GM20000 (cell line): Measurements from ENCODE around the gene RNF34.

Experiments
- DNase-seq: peaks from one replicate; pipeline ENCODE4 v3.0.0; 2012; ENCODE audit warnings: low spot score
- TF ChIP-seq, protein P1 (sequence below): IDR thresholded peaks from 2 replicates; pipeline ENCODE4 v1.5.1; 2012; ENCODE audit warnings: mild to moderate bottlenecking, control low read depth; ENCODE audit errors: extremely low read depth, missing control alignments

Gene RNF34

GRCh38 chr12:121405211-121405610 lies 5.3 kb downstream of the RNF34 start:
- TF ChIP-seq, protein P1, sequence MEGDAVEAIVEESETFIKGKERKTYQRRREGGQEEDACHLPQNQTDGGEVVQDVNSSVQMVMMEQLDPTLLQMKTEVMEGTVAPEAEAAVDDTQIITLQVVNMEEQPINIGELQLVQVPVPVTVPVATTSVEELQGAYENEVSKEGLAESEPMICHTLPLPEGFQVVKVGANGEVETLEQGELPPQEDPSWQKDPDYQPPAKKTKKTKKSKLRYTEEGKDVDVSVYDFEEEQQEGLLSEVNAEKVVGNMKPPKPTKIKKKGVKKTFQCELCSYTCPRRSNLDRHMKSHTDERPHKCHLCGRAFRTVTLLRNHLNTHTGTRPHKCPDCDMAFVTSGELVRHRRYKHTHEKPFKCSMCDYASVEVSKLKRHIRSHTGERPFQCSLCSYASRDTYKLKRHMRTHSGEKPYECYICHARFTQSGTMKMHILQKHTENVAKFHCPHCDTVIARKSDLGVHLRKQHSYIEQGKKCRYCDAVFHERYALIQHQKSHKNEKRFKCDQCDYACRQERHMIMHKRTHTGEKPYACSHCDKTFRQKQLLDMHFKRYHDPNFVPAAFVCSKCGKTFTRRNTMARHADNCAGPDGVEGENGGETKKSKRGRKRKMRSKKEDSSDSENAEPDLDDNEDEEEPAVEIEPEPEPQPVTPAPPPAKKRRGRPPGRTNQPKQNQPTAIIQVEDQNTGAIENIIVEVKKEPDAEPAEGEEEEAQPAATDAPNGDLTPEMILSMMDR = no peak
- no peak for DNase-seq

DNA sequence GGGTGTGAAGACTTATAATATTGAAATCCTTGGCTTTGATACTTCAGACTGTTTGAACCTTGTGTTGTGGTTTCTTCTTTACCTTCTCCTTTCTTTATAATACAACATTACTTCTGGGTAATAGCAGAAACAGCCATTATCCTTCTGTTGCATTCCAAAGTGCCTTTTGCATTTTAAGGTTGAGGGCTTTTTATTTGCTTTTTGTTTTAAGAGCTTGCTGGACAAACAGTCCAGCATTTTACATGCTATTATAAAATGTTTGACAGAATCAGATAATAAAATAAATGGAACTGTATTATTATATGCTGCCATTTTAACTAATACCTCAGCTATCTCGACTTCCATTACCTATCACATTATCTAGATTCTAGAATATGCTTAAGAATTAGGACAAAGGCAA lies 14.0 kb downstream of the RNF34 start:
- no peak for DNase-seq
- TF ChIP-seq, protein P1 = no peak

- DNase-seq = no peak
- TF ChIP-seq, protein P1 = no peak
These were observed 17.9 kb downstream of the RNF34 start for GRCh38 chr12:121417847-121418246.

GRCh38 chr12:121420109-121420508 lies 20.2 kb downstream of the RNF34 start:
- TF ChIP-seq, protein P1 = no peak
- no peak for DNase-seq

- DNase-seq = no peak
- TF ChIP-seq, protein P1 = no peak
These were observed 23.3 kb downstream of the RNF34 start for GRCh38 chr12:121423253-121423652.

DNA sequence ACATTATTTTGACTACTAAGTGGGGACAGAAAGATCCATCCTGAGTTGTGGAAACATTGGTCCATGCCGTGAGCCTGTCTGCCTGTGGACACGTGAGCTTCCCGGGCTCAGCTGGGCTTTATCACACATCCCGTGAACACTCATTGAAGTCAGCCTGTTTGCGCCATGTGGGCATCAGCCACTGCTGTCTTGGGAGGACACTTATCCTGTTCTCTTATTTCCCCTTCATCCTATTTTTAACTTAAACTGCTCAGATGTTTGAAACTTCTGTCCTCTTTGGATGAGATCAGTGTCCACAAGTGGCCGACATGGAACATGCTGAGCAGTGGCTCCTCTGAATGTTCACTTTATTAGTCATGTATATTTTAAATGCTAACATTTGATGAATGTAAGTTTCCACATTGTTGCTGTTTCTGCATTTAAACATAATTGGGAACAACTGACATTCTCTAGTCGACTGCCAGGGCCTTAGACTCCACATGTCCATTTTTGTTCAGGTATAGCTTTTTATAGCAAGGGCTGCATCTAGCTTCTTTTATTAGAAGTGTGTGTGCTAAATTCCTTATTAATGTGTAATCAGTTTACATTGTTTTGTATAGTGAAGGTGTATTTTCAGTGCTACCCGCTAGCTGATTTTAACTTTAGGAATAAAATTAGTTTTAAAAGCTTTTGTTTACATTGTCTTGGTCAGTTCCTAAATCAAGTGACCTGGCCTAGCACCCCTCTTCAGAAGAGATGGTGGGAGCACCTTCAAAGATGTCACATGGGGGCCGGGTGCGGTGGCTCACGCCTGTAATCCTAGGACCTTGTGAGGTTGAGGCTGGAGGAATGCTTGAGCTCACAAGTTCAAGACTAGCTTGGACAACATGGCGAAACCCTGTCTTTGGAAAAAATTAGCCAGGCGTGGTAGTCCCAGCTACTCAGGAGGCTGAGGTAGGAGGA lies 24.0 kb downstream of the RNF34 start:
- TF ChIP-seq, protein P1 = no peak
- DNase-seq = no peak

GRCh38 chr12:121424624-121424975 lies 24.7 kb downstream of the RNF34 start:
- TF ChIP-seq, protein P1 = no peak
- DNase-seq = no peak
